Uterus (tissue), 4 donors: ENCODE measurements around the gene FADS3. TPM values are rescaled to one million over a fixed set of nuclear protein-coding genes. Genes with fewer than 3 reads are reported as not detected.

Experiments used
- DNase-seq, 2 donors: peaks; one replicate each; pipeline ENCODE4 v3.0.0-alpha.2; 2019 to 2020
- H3K27ac ChIP-seq, 2 donors: fragments of 200-600 bp; sonication (generic); 1 replicate in 1 of 2; 2 replicates in 1 of 2; pipeline ENCODE4 v1.5.1; 2016 to 2018
- H3K27me3 ChIP-seq, 2 donors: fragments of 200-600 bp; sonication (generic); one replicate each; pipeline ENCODE4 v1.5.1; 2018 to 2019; ENCODE audit warnings: control low read depth in 1 of 2
- H3K36me3 ChIP-seq, 2 donors: fragments of 200-600 bp; sonication (generic); one replicate each; pipeline ENCODE4 v1.5.1; 2019; ENCODE audit warnings: control low read depth in 1 of 2
- H3K4me1 ChIP-seq, 2 donors: fragments of 200-600 bp; sonication (generic); one replicate each; pipeline ENCODE4 v1.5.1; 2018 to 2019; ENCODE audit warnings: control low read depth in 1 of 2
- H3K4me3 ChIP-seq, 2 donors: fragments of 200-600 bp; sonication (generic); 1 replicate in 1 of 2; 2 replicates in 1 of 2; pipeline ENCODE4 v1.5.1; 2018 to 2019; ENCODE audit warnings: mild to moderate bottlenecking in 1 of 2
- H3K9me3 ChIP-seq, 2 donors: fragments of 200-600 bp; sonication (generic); one replicate each; pipeline ENCODE4 v1.5.1; 2019; ENCODE audit warnings: control low read depth in 1 of 2
- POLR2A ChIP-seq, 2 donors: fragments of 450-650 bp; IDR thresholded peaks; one replicate each; pipeline ENCODE4 v1.6.1; 2016; ENCODE audit warnings: antibody characterized with exemption in 2 of 2, mild to moderate bottlenecking in 1 of 2, moderate library complexity in 1 of 2
- intact Hi-C: fragments of 100-400 bp; cut with DNase I; formaldehyde crosslinking; loops from one replicate; pipeline ENCODE4 v1.15.1; 2023; ENCODE audit warnings: low total_unique reads
- total RNA-seq, 4 donors: library from RNA; depleted of rRNA in 3 of 4; stranded (reverse); fragments of >200 nt in 3 of 4; gene quantifications; one replicate each; pipeline versions ENCODE4 v1.1.0 to v1.2.4, GENCODE V29; 2014 to 2023
- TF ChIP-seq, protein P1 (sequence below), 4 experiments: fragments of 200-600 bp in 2 of 4; fragments of 450-650 bp in 2 of 4; sonication (generic) in 2 of 4; IDR thresholded peaks; one replicate each; pipeline ENCODE4 v1.5.1; 2016 to 2019; ENCODE audit warnings: antibody characterized with exemption in 4 of 4, mild to moderate bottlenecking in 2 of 4, moderate library complexity in 1 of 4
- donor health status: DM: yes; HTN: yes; CAD: no.

FADS3 gene
- total RNA-seq, 4 donors from 2014 or later = 18.2 to 74.6 (median 32.0) TPM

- H3K27me3 ChIP-seq = no peaks in the 10 kb centered on the region
- peaks cover 0 to 9% of the 10 kb centered on the region in 2 donors for H3K4me1 ChIP-seq
- no peak overlapping the region for H3K4me3 ChIP-seq
- H3K9me3 ChIP-seq = no peaks in the 10 kb centered on the region
- peak in 1 of 2 donors; percentile 10 for DNase-seq
- H3K36me3 ChIP-seq = no peaks in the 10 kb centered on the region
- H3K27ac ChIP-seq = peak overlapping the region; percentile 90 to 94
- TF ChIP-seq, protein P1, sequence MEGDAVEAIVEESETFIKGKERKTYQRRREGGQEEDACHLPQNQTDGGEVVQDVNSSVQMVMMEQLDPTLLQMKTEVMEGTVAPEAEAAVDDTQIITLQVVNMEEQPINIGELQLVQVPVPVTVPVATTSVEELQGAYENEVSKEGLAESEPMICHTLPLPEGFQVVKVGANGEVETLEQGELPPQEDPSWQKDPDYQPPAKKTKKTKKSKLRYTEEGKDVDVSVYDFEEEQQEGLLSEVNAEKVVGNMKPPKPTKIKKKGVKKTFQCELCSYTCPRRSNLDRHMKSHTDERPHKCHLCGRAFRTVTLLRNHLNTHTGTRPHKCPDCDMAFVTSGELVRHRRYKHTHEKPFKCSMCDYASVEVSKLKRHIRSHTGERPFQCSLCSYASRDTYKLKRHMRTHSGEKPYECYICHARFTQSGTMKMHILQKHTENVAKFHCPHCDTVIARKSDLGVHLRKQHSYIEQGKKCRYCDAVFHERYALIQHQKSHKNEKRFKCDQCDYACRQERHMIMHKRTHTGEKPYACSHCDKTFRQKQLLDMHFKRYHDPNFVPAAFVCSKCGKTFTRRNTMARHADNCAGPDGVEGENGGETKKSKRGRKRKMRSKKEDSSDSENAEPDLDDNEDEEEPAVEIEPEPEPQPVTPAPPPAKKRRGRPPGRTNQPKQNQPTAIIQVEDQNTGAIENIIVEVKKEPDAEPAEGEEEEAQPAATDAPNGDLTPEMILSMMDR (IDR thresholded peaks at IDR 0.05) = no peak
- TF ChIP-seq POLR2A (IDR thresholded peaks at IDR 0.05) = no peak
- intact Hi-C loops = no loop called here
Observed at GRCh38 chr11:61914471-61915171, 23.3 kb upstream of the FADS3 start.

GRCh38 chr11:61913699-61914395 lies 22.5 kb upstream of the FADS3 start:
- intact Hi-C loops = no loop called here
- Histone ChIP-seq H3K9me3 (no peaks in the 10 kb centered on the region), H3K4me3 (no peak overlapping the region), H3K27me3 (no peaks in the 10 kb centered on the region), H3K36me3 (no peaks in the 10 kb centered on the region), H3K4me1 (peaks cover 0 to 10% of the 10 kb centered on the region in 2 donors), H3K27ac (peak overlapping the region; percentile 90 to 94)
- DNase-seq = peak in 1 of 2 donors; percentile 10
- TF ChIP-seq POLR2A (IDR thresholded peaks at IDR 0.05) = no peak
- TF ChIP-seq, protein P1 (IDR thresholded peaks at IDR 0.05) = no peak

DNA sequence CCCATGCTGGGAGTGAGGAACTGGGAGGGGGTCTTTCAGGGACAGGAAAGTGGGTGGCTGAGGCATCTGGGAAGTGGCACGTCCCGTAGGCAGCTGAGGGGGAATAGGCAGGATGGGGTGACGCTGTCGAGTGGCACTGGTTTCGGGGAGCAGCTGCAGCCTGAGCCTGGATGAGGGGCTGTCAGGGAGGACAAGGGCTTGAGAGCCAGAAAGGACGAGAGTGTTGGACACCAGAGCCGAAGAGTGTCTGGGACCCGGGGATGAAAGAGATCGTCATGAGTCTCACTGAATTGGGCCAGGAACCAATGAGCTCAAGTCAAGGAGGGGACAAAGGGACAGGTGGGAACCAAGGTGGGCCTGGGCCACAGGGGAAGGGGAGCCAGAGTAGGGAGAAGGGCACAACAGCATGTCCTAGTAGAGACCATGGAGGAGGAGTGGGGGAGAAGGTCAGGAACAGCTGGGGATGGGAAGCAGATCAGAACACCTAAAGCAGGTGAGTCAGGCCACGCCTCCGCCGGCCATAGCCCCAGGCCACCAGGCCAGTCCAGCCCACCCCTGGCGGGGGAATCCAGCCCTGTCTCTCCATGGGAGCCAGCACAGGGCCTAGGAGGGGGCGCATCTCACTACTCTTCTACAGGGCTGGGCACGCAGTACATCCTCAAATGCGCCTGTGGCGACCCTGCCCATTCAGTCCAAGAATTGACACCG lies 21.8 kb upstream of the FADS3 start:
- no peaks in the 10 kb centered on the region for H3K27me3 ChIP-seq
- no peaks in the 10 kb centered on the region for H3K9me3 ChIP-seq
- intact Hi-C loops = no loop called here
- no peak for TF ChIP-seq POLR2A (IDR thresholded peaks at IDR 0.05)
- TF ChIP-seq, protein P1 (IDR thresholded peaks at IDR 0.05) = no peak
- DNase-seq = peak; percentile 15 to 18
- no peaks in the 10 kb centered on the region for H3K36me3 ChIP-seq
- H3K4me1 ChIP-seq = peaks cover 0 to 13% of the 10 kb centered on the region in 2 donors
- H3K27ac ChIP-seq = peak overlapping the region; percentile 54 to 66
- no peak overlapping the region for H3K4me3 ChIP-seq

GRCh38 chr11:61912530-61912898 lies 21.2 kb upstream of the FADS3 start:
- peak overlapping the region; percentile 66 to 70 for H3K27ac ChIP-seq
- intact Hi-C loops = no loop called here
- no peak for TF ChIP-seq POLR2A (IDR thresholded peaks at IDR 0.05)
- TF ChIP-seq, protein P1 (IDR thresholded peaks at IDR 0.05) = no peak
- H3K4me3 ChIP-seq = no peak overlapping the region
- DNase-seq = peak; percentile 14 to 22
- H3K36me3 ChIP-seq = no peaks in the 10 kb centered on the region
- H3K27me3 ChIP-seq = no peaks in the 10 kb centered on the region
- H3K4me1 ChIP-seq = peaks cover 0 to 10% of the 10 kb centered on the region in 2 donors
- H3K9me3 ChIP-seq = no peaks in the 10 kb centered on the region
